Panc1 (cell line): Measurements from ENCODE around the gene CD44. TPM values are rescaled to one million over a fixed set of nuclear protein-coding genes. Genes with fewer than 3 reads are reported as not detected.

Experiments used
- ATAC-seq: fragments of 200-7000 bp; cut with Tn5 transposase; 2 replicates; pipeline ENCODE4 v1.9.1; 2020; ENCODE audit warnings: mild to moderate bottlenecking, moderate library complexity
- BruUV-seq: library from RNA; stranded (reverse); fragments of 400-500 nt; replicated peaks from 2 replicates; lab custom pipeline; 2021; lab: Mats Ljungman, UMichigan
- CTCF ChIA-PET: fragments of 300-600 bp; sonication (Branson Sonifier 250); formaldehyde crosslinking; loops from one replicate; lab custom pipeline; 2022; ENCODE audit warnings: antibody characterized with exemption; lab: Charles Lee
- POLR2A ChIA-PET: fragments of 300-600 bp; sonication (Branson Sonifier 250); formaldehyde crosslinking; loops from one replicate; lab custom pipeline; 2022; ENCODE audit warnings: antibody characterized with exemption; lab: Charles Lee
- DNase-seq: peaks from one replicate; pipeline ENCODE4 v3.0.0-alpha.2; 2010; ENCODE audit warnings: low read depth, low spot score
- H3K27ac ChIP-seq: 2 replicates; pipeline ENCODE4 v1.5.1; 2011; ENCODE audit warnings: mild to moderate bottlenecking, low read length, inconsistent platforms
- H3K27me3 ChIP-seq: fragments of 200-500 bp; sonication (Bioruptor generic); 2 replicates; pipeline ENCODE4 v1.6.0; 2014; ENCODE audit warnings: low read length, inconsistent platforms; ENCODE audit not compliant: control insufficient read depth, insufficient read depth
- H3K36me3 ChIP-seq: fragments of 200-500 bp; sonication (Bioruptor generic); 2 replicates; pipeline ENCODE4 v1.5.1; 2014; ENCODE audit warnings: inconsistent platforms, mild to moderate bottlenecking, low read length, moderate library complexity; ENCODE audit not compliant: control insufficient read depth, insufficient read depth
- H3K4me1 ChIP-seq: 2 replicates; pipeline ENCODE4 v1.5.1; 2011; ENCODE audit warnings: inconsistent platforms, mild to moderate bottlenecking, low read length, moderate library complexity; ENCODE audit not compliant: control insufficient read depth, insufficient read depth
- H3K4me3 ChIP-seq, 2 experiments: 2 replicates each; pipeline ENCODE4 v1.5.1; 2011 to 2012; ENCODE audit warnings: low read depth in 2 of 2, low read length in 2 of 2, mild to moderate bottlenecking in 2 of 2, inconsistent platforms in 1 of 2, moderate library complexity in 1 of 2
- H3K9me3 ChIP-seq: fragments of 200-500 bp; sonication (Bioruptor generic); 2 replicates; pipeline ENCODE4 v1.5.1; 2014; ENCODE audit warnings: low read depth, mild to moderate bottlenecking, inconsistent platforms, low read length, moderate library complexity; ENCODE audit not compliant: control insufficient read depth, insufficient read depth
- CTCF ChIP-seq: fragments of 450-650 bp; IDR thresholded peaks from 2 replicates; pipeline ENCODE4 v1.5.1; 2017; ENCODE audit warnings: mild to moderate bottlenecking
- POLR2AphosphoS5 ChIP-seq: IDR thresholded peaks from 2 replicates; pipeline ENCODE4 v1.6.1; 2012; ENCODE audit warnings: mild to moderate bottlenecking, low read depth, low read length, moderate library complexity
- REST ChIP-seq, 2 experiments: IDR thresholded peaks; 2 replicates each; pipeline ENCODE4 v1.6.1; 2011 to 2012; ENCODE audit warnings: low read depth in 2 of 2, control low read depth in 1 of 2, low read length in 1 of 2, mild to moderate bottlenecking in 1 of 2, moderate library complexity in 1 of 2; ENCODE audit not compliant: insufficient read depth in 1 of 2
- SIN3A ChIP-seq: IDR thresholded peaks from 2 replicates; pipeline ENCODE4 v1.6.1; 2012; ENCODE audit warnings: low read depth, mild to moderate bottlenecking, low read length, moderate library complexity, borderline replicate concordance; ENCODE audit not compliant: insufficient read depth
- TCF7L2 ChIP-seq: IDR thresholded peaks from 2 replicates; pipeline ENCODE4 v1.6.1; 2011; ENCODE audit warnings: mild to moderate bottlenecking, low read depth, low read length, inconsistent platforms
- in situ Hi-C: cut with HindIII; loops from 2 replicates; pipeline ENCODE4 v1.10.0; 2016; ENCODE audit warnings: low sequenced_read_pairs, low pct_unique_long_range_greater_than_20kb
- intact Hi-C: fragments of 100-400 bp; cut with micrococcal nuclease; formaldehyde crosslinking; loops from one replicate; pipeline ENCODE4 v1.10.0; 2022; ENCODE audit not compliant: unreplicated experiment
- total RNA-seq: library from RNA; stranded (reverse); gene quantifications from one replicate; pipeline ENCODE4 v1.2.1, GENCODE V29; 2021; ENCODE audit not compliant: unreplicated experiment

CD44 gene
- total RNA-seq, 1 experiment from 2014 or later = 1,819 TPM

- H3K9me3 ChIP-seq = no peaks in the 10 kb centered on the region
- H3K27me3 ChIP-seq = no peaks in the 10 kb centered on the region
- CTCF ChIA-PET = no interaction called here
- peaks cover 81% of the 10 kb centered on the region for H3K4me1 ChIP-seq
- intact Hi-C loops (no loop called here), in situ Hi-C loops (no loop called here)
- H3K36me3 ChIP-seq = peaks cover 31% of the 10 kb centered on the region; the same call in 1 of the 2 replicates
- H3K4me3 ChIP-seq = no peak overlapping the region
- TF ChIP-seq REST (IDR thresholded peaks at IDR 0.05; ENCODE audit: insufficient read depth in 1 of 2, low read depth in 2 of 2, low read length in 1 of 2) (no peak), POLR2AphosphoS5 (no peak), CTCF (no peak)
- no peak for ATAC-seq
- H3K27ac ChIP-seq = peak overlapping the region; percentile 65
- DNase-seq = no peak
- POLR2A ChIA-PET = interaction anchor here (0.6 kb wide), 1 partner anchor 310 kb away, joined by 8 read pairs; no protein-coding TSS in a partner anchor
- BruUV-seq = no TSS peak
Measured at GRCh38 chr11:35228328-35228725, 89.4 kb downstream of the CD44 start.

- H3K4me3 ChIP-seq = no peak overlapping the region
- no TSS peak for BruUV-seq
- ChIA-PET CTCF (no interaction called here), POLR2A (no interaction called here)
- intact Hi-C loops = loop anchor here (10.0 kb wide), 1 partner anchor 236 kb away; no protein-coding TSS in a partner anchor
- ATAC-seq (no peak), DNase-seq (no peak)
- no peaks in the 10 kb centered on the region for H3K9me3 ChIP-seq
- in situ Hi-C loops = no loop called here
- H3K36me3 ChIP-seq = peaks cover 23% of the 10 kb centered on the region; the same call in 1 of the 2 replicates
- TF ChIP-seq TCF7L2 (no peak), REST (IDR thresholded peaks at IDR 0.05; ENCODE audit: insufficient read depth in 1 of 2, low read depth in 2 of 2, low read length in 1 of 2) (no peak), SIN3A (no peak), CTCF (no peak), POLR2AphosphoS5 (no peak)
- peaks cover 64% of the 10 kb centered on the region for H3K4me1 ChIP-seq
- H3K27me3 ChIP-seq = no peaks in the 10 kb centered on the region
- H3K27ac ChIP-seq = peak overlapping the region; percentile 64; the same call in 1 of the 2 replicates
Measured at GRCh38 chr11:35230388-35230787, 91.4 kb downstream of the CD44 start.
